B cell (primary cell): ENCODE data around the gene CASP9. TPM values are rescaled to one million over a fixed set of nuclear protein-coding genes. Genes with fewer than 3 reads are reported as not detected.

ENCODE experiments used
- ATAC-seq: fragments of 200-7000 bp; cut with Tn5 transposase; one replicate; pipeline ENCODE4 v1.10.0; 2021; ENCODE audit warnings: low read depth, mild to moderate bottlenecking, moderate number of reproducible peaks, moderate library complexity
- CTCF ChIA-PET: fragments of 350-600 bp; sonication (Branson Sonifier 250); formaldehyde crosslinking; loops from one replicate; lab custom pipeline; 2021; ENCODE audit warnings: antibody characterized with exemption, inconsistent platforms; lab: Charles Lee
- POLR2A ChIA-PET: fragments of 350-600 bp; sonication (Branson Sonifier 250); formaldehyde crosslinking; loops from one replicate; lab custom pipeline; 2021; ENCODE audit warnings: antibody characterized with exemption; lab: Charles Lee
- DNase-seq: peaks from one replicate; pipeline ENCODE4 v3.0.0; 2013
- H2AFZ ChIP-seq: 2 replicates; pipeline ENCODE4 v1.6.1; 2012; ENCODE audit warnings: mild to moderate bottlenecking, low read depth, low read length; ENCODE audit not compliant: insufficient read depth, poor library complexity, severe bottlenecking
- H3K27ac ChIP-seq, 2 donors: 1 replicate in 1 of 2; 2 replicates in 1 of 2; pipeline ENCODE4 v1.5.1; 2012 to 2013; ENCODE audit warnings: low read length in 2 of 2, mild to moderate bottlenecking in 2 of 2, moderate library complexity in 1 of 2
- H3K27me3 ChIP-seq, 4 experiments: fragments of 200-600 bp in 1 of 4; sonication (generic) in 1 of 4; replicated peaks in 1 of 4; 1 replicate in 2 of 4; 2 replicates in 2 of 4; pipeline versions ENCODE4 v1.6.1 to v1.7.0; 2013 to 2016; ENCODE audit warnings: low read length in 3 of 4, mild to moderate bottlenecking in 2 of 4, mixed read lengths in 1 of 4, moderate library complexity in 1 of 4; ENCODE audit not compliant: insufficient read depth in 4 of 4, control insufficient read depth in 3 of 4; ENCODE audit errors: control extremely low read depth in 1 of 4
- H3K36me3 ChIP-seq, 2 experiments: replicated peaks in 1 of 2; 1 replicate in 1 of 2; 2 replicates in 1 of 2; pipeline versions ENCODE4 v1.6.1 to v1.7.1; 2013; ENCODE audit warnings: low read length in 1 of 2; ENCODE audit not compliant: insufficient read depth in 2 of 2, control insufficient read depth in 1 of 2; ENCODE audit errors: control extremely low read depth in 1 of 2, extremely low read depth in 1 of 2
- H3K4me1 ChIP-seq, 2 donors: fragments of 200-600 bp in 1 of 2; sonication (generic) in 1 of 2; 1 replicate in 1 of 2; 2 replicates in 1 of 2; pipeline versions ENCODE4 v1.5.1 to v1.6.1; 2013 to 2017; ENCODE audit warnings: low read length in 2 of 2; ENCODE audit not compliant: control insufficient read depth in 2 of 2, insufficient read depth in 2 of 2
- H3K4me2 ChIP-seq: replicated peaks from 2 replicates; pipeline ENCODE3; 2012; ENCODE audit warnings: mild to moderate bottlenecking, low read depth, low read length; ENCODE audit not compliant: poor library complexity, severe bottlenecking
- H3K4me3 ChIP-seq, 5 experiments: fragments of 200-600 bp in 1 of 5; sonication (generic) in 1 of 5; 1 replicate in 3 of 5; 2 replicates in 2 of 5; pipeline versions ENCODE4 v1.5.1 to v1.7.0; 2011 to 2016; ENCODE audit warnings: low read length in 4 of 5, mild to moderate bottlenecking in 4 of 5, low read depth in 2 of 5, control low read depth in 1 of 5, moderate library complexity in 1 of 5; ENCODE audit not compliant: insufficient read depth in 1 of 5; ENCODE audit errors: control extremely low read depth in 1 of 5, extremely low read depth in 1 of 5
- H3K79me2 ChIP-seq: fragments of 200-600 bp; sonication (generic); one replicate; pipeline ENCODE4 v1.6.0; 2016; ENCODE audit warnings: low read length; ENCODE audit not compliant: control insufficient read depth, insufficient read depth
- H3K9ac ChIP-seq: fragments of 200-600 bp; sonication (generic); 2 replicates; pipeline ENCODE4 v1.6.1; 2017; ENCODE audit warnings: mild to moderate bottlenecking, low read length, moderate library complexity
- H3K9me3 ChIP-seq, 3 donors: one replicate each; pipeline versions ENCODE4 v1.6.1 to v1.7.1; 2013; ENCODE audit warnings: low read length in 2 of 3; ENCODE audit not compliant: control insufficient read depth in 2 of 3, insufficient read depth in 1 of 3; ENCODE audit errors: control extremely low read depth in 1 of 3
- H4K20me1 ChIP-seq: 2 replicates; pipeline ENCODE4 v1.6.0; 2012; ENCODE audit warnings: mild to moderate bottlenecking, low read length; ENCODE audit not compliant: insufficient read depth, control insufficient read depth, poor library complexity, severe bottlenecking
- H3K27ac Mint-ChIP-seq: one replicate; pipeline ENCODE4 v1.8.0; 2021; ENCODE audit warnings: mixed read lengths
- H3K27me3 Mint-ChIP-seq: one replicate; pipeline ENCODE4 v1.8.0; 2021; ENCODE audit warnings: mixed read lengths
- H3K4me1 Mint-ChIP-seq: one replicate; pipeline ENCODE4 v1.8.0; 2021; ENCODE audit warnings: mixed read lengths
- H3K4me3 Mint-ChIP-seq: one replicate; pipeline ENCODE4 v1.8.0; 2021; ENCODE audit warnings: mixed read lengths
- H3K9me3 Mint-ChIP-seq: one replicate; pipeline ENCODE4 v1.8.0; 2022; ENCODE audit warnings: mixed read lengths; ENCODE audit not compliant: insufficient read depth
- CTCF ChIP-seq: fragments of 200-600 bp; IDR thresholded peaks from one replicate; pipeline ENCODE4 v1.8.0; 2022; ENCODE audit warnings: antibody characterized with exemption, mild to moderate bottlenecking
- EZH2 ChIP-seq: IDR thresholded peaks from 2 replicates; pipeline ENCODE4 v1.6.1; 2012; ENCODE audit warnings: borderline replicate concordance, low read depth, mild to moderate bottlenecking, moderate library complexity, low read length; ENCODE audit not compliant: insufficient read depth, poor library complexity, severe bottlenecking
- WGBS: methylation state at CpG from one replicate; pipeline ENCODE4 v1.1.5; 2013; ENCODE audit warnings: missing lambda C conversion rate; ENCODE audit not compliant: insufficient coverage; 5-methylcytosine and 5-hydroxymethylcytosine counted together
- intact Hi-C: fragments of 100-400 bp; cut with micrococcal nuclease; formaldehyde crosslinking; loops from one replicate; pipeline ENCODE4 v1.10.0; 2022
- polyA plus RNA-seq: library from polyadenylated mRNA; depleted of rRNA; stranded (reverse); fragments of >200 nt; gene quantifications from 2 replicates; pipeline ENCODE4 v1.2.3, GENCODE V29; 2012
- total RNA-seq, 2 donors: library from RNA; stranded (reverse); fragments of 120-200 nt in 1 of 2; gene quantifications; 1 replicate in 1 of 2; 2 replicates in 1 of 2; pipeline versions ENCODE4 v1.2.3 to v1.2.4, GENCODE V29; 2013 to 2022

Gene CASP9
- total and polyA plus RNA-seq, 2 donors (not counting 1 experiment from before 2014, with no cell fraction given) = 16.8 to 22.9 TPM

GRCh38 chr1:15513919-15514318 is 10.1 kb downstream of the CASP9 start:
- H2AFZ ChIP-seq = no peak overlapping the region
- no peak overlapping the region for H3K27ac Mint-ChIP-seq
- H3K4me2 ChIP-seq = no peak overlapping the region
- no peak overlapping the region for H3K4me3 ChIP-seq
- peaks cover 8 to 10% of the 10 kb centered on the region in 2 donors for H3K4me1 ChIP-seq
- H3K27ac ChIP-seq = no peak overlapping the region
- H3K9me3 ChIP-seq = no peaks in the 10 kb centered on the region
- no peak overlapping the region for H3K9ac ChIP-seq
- no peak for ATAC-seq
- H4K20me1 ChIP-seq = peaks cover 6% of the 10 kb centered on the region
- peaks cover 71% of the 10 kb centered on the region for H3K79me2 ChIP-seq
- ChIA-PET POLR2A (no interaction called here), CTCF (no interaction called here)
- H3K27me3 ChIP-seq = no peaks in the 10 kb centered on the region
- no peaks in the 10 kb centered on the region for H3K27me3 Mint-ChIP-seq
- WGBS = 100% methylated on average over 2 of the region's 3 CpGs
- H3K9me3 Mint-ChIP-seq = no peaks in the 10 kb centered on the region
- H3K36me3 ChIP-seq = peaks cover 4 to 40% of the 10 kb centered on the region in 2 experiments
- no peak for TF ChIP-seq CTCF
- TF ChIP-seq EZH2 = no peak
- H3K4me1 Mint-ChIP-seq = peaks cover 39% of the 10 kb centered on the region
- H3K4me3 Mint-ChIP-seq = no peak overlapping the region
- intact Hi-C loops = no loop called here
- no peak for DNase-seq

DNA sequence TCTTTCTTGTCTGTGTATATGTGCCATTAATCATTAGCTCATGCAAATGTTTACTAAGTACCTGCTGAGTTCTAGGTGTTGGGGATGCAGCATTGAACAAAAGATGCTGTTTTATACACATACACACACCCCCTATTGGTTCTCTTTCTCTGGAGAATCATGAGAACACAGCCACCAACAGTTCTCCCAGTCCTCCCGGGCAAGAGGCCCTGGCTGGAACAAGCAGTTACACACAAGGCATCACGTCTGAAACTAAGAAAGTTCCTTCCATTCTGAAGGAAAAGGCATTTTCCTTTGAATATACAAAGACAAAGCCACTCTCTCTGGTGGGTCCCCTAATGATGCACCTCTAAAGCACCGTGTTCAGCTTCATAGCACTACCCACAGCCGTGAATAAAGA is 10.8 kb downstream of the CASP9 start:
- POLR2A ChIA-PET = no interaction called here
- WGBS = 98% methylated on average over 4 of the region's 4 CpGs
- H3K27me3 Mint-ChIP-seq = no peaks in the 10 kb centered on the region
- intact Hi-C loops = no loop called here
- no peaks in the 10 kb centered on the region for H3K9me3 Mint-ChIP-seq
- no peaks in the 10 kb centered on the region for H3K9me3 ChIP-seq
- H3K27ac Mint-ChIP-seq = no peak overlapping the region
- no peak overlapping the region for H3K4me3 ChIP-seq
- H3K79me2 ChIP-seq = peaks cover 66% of the 10 kb centered on the region
- TF ChIP-seq CTCF = no peak
- TF ChIP-seq EZH2 = no peak
- peaks cover 4 to 39% of the 10 kb centered on the region in 2 experiments for H3K36me3 ChIP-seq
- H3K4me2 ChIP-seq = no peak overlapping the region
- H3K4me1 ChIP-seq = peaks cover 8 to 10% of the 10 kb centered on the region in 2 donors
- peaks cover 38% of the 10 kb centered on the region for H3K4me1 Mint-ChIP-seq
- H3K4me3 Mint-ChIP-seq = no peak overlapping the region
- H2AFZ ChIP-seq = no peak overlapping the region
- CTCF ChIA-PET = no interaction called here
- H3K9ac ChIP-seq = no peak overlapping the region
- DNase-seq = no peak
- no peak overlapping the region for H3K27ac ChIP-seq
- peaks cover 6% of the 10 kb centered on the region for H4K20me1 ChIP-seq
- no peak for ATAC-seq
- H3K27me3 ChIP-seq = no peaks in the 10 kb centered on the region
